ENCODE measurements around the gene ADAMTSL2.

GRCh38 chr9:133614678-133615077 lies 80.2 kb downstream of the ADAMTSL2 start:
- TF ChIP-seq CTCF (IDR thresholded peaks at IDR 0.05) = no peak
- no peak for TF ChIP-seq POLR2A (IDR thresholded peaks at IDR 0.05)

All from vagina (tissue), 2 donors.